ENCODE results near the gene WDR59.

Gene WDR59

DNA sequence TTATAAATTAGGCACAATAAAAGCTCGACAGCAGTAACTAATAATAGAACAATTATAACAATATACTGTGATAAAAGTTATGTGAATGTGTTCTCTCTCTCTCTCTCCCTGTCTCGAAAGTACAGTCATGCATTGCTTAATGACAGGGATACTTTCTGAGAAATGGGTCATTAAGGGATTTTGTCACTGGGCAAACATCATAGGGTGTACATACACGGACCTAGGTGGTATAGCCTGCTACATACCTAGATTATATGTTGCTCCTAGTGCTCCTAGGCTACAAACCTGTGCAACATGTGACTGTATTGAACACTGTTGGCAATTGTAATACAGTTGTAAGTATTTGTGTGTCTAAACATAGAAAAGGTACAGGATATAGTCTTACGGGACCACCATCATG lies 20.8 kb upstream of the WDR59 start:
- TF ChIP-seq, protein P1, sequence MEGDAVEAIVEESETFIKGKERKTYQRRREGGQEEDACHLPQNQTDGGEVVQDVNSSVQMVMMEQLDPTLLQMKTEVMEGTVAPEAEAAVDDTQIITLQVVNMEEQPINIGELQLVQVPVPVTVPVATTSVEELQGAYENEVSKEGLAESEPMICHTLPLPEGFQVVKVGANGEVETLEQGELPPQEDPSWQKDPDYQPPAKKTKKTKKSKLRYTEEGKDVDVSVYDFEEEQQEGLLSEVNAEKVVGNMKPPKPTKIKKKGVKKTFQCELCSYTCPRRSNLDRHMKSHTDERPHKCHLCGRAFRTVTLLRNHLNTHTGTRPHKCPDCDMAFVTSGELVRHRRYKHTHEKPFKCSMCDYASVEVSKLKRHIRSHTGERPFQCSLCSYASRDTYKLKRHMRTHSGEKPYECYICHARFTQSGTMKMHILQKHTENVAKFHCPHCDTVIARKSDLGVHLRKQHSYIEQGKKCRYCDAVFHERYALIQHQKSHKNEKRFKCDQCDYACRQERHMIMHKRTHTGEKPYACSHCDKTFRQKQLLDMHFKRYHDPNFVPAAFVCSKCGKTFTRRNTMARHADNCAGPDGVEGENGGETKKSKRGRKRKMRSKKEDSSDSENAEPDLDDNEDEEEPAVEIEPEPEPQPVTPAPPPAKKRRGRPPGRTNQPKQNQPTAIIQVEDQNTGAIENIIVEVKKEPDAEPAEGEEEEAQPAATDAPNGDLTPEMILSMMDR (conservative IDR thresholded peaks at IDR 0.05), result no peak
- no peak overlapping the region for H3K27ac ChIP-seq

DNA sequence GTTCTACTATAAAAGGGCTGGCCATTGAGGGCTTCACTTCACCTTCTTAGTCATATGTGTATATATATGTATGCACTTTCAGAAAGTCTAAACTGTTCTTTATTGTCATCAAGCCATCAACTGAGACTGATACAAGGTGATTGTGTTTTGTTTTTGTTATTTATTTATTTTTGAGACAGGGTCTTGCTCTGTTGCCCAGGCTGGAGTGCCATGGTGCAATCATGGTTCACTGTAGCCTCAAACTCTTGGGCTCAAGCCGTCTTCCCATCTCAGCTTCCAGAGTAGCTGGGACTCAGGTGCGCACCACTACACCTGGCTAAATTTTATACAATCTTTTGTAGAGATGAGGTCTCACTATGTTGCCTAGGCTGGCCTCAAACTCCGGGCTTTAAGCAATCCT lies 19.5 kb upstream of the WDR59 start:
- TF ChIP-seq, protein P1 (conservative IDR thresholded peaks at IDR 0.05), result no peak
- no peak overlapping the region for H3K27ac ChIP-seq

DNA sequence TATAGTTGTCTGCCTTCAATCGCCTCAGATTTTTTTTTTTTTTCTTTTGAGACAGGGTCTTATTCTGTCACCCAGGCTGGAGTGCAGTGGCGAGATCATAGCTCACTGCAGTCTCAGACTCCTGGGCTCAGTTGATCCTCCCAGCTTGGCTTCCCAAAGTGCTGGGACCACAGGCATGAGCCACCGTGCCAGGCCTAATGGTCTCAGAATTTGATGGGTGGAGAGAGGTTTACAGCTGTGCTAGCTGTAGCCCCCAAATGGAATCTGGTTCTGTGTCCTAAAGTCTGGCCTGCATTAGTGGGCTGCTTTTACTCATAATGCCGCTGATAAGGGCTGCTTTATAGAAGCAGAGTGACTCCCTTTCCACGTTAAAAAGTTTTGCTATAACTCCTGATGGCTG lies 19.0 kb upstream of the WDR59 start:
- H3K27ac ChIP-seq, result no peak overlapping the region

DNA sequence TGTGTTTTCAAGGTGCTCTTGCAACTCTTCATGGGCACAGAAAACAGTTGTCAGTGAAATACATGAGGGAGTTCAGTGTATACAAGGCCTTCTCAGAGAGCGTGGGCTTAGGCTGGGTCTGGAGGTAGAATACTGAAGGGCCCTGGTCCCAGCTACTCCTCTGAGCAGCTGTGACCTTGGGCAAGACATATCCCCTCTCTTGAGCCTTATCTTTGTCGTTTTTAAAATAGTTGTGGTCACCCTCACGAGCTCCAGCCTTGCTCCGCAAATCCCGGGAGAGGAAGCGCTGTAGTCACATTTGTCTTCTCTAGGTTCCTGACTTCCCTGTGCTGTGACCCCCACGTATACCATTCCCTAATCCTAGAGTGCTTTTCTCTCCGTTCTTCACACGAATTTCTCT lies 17.6 kb upstream of the WDR59 start:
- TF ChIP-seq, protein P1 (conservative IDR thresholded peaks at IDR 0.05), result no peak
- no peak overlapping the region for H3K27ac ChIP-seq

More for the DNA sequence above, 19.0 kb upstream of the WDR59 start:
- TF ChIP-seq, protein P1 (conservative IDR thresholded peaks at IDR 0.05), result no peak

DNA sequence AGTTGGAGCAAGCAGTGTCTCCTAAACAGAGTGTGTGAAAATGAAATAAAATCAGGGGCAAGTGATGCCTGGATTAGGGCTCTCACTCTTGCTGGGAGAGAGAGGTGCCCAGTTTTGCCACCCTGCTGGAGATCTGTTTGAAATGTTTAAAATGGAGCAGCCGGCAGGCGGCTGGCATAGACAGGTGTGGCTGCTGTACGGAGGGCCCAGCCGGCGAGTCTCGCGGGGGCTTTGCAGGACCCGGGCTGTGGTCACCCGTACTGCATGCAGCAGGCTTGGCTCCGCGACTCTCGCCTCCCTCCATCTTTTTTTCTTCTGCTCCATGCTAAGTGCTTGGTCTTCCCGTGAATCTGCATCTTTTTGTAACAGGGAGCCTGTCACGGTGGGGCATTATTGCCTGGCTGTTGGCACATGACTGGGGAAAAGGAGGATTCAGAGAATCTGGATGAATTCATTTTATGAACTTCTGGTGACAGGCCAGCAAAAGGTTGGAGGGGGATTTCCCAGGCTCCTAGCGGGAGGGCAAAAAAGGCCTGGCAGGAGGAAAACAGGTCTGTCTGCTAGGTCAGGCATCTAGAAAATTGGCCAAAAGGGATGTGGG lies 15.7 kb upstream of the WDR59 start:
- TF ChIP-seq, protein P1 (conservative IDR thresholded peaks at IDR 0.05), result no peak
- no peak overlapping the region for H3K27ac ChIP-seq

DNA sequence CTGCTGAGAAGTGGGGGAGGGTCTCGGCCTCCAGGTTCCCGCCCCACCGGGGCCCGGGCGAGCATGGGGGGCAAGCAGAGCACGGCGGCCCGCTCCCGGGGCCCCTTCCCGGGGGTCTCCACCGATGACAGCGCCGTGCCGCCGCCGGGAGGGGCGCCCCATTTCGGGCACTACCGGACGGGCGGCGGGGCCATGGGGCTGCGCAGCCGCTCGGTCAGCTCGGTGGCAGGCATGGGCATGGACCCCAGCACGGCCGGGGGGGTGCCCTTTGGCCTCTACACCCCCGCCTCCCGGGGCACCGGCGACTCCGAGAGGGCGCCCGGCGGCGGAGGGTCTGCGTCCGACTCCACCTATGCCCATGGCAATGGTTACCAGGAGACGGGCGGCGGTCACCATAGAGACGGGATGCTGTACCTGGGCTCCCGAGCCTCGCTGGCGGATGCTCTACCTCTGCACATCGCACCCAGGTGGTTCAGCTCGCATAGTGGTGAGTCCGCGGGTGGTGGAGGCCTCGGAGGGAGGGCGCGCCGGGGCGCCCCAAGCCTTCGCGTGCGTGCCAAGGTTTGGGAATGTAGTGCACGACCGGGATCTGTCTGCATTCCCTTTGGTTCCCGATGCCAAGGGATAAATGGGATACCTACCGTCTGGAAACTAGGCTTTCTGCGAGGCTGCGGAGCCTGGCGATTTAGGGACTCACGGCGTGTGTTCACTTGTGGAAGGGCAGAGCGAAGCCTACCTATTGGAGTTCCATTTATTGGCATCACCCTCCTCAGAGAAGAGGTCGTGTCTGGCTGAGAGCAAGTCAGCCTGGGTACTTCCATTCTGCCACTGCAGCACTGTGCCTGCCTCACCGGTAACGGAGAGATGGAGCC lies 14.9 kb upstream of the WDR59 start:
- peak overlapping the region; percentile 73 for H3K27ac ChIP-seq
- TF ChIP-seq, protein P1 (conservative IDR thresholded peaks at IDR 0.05), result no peak

DNA sequence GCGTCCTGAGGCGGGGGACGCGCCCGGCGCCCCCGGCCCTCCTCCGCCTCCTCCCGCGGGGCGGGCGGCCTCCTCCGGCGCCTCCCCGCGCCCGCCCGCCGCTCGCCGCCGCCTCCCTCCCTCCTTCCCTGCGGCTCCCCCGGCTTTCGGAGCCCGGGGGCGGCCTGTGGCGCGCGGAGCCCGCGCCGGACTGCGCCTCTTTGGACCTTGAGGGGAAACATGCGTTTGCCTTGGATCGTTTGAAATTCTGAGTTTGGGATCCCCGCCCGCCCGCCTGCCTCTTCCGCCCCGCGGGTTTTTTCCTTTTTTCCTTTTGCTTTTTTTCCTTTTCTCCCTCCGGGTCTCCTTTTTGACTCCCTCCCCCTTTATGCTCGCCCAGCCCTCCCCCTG lies 14.3 kb upstream of the WDR59 start:
- peak overlapping the region; percentile 73 for H3K27ac ChIP-seq
- TF ChIP-seq, protein P1 (conservative IDR thresholded peaks at IDR 0.05), result no peak
